OCI-LY1 (cell line): ENCODE data around the gene USP10.

Source experiments
- H2AFZ ChIP-seq: fragments of 200-600 bp; sonication (generic), shearing (Covaris generic); 2 replicates; pipeline ENCODE4 v1.6.0; 2014; ENCODE audit warnings: antibody characterized with exemption, mild to moderate bottlenecking, low read length
- H3F3A ChIP-seq: fragments of 200-600 bp; sonication (generic), shearing (Covaris generic); 2 replicates; pipeline ENCODE4 v1.6.0; 2014; ENCODE audit warnings: mild to moderate bottlenecking, antibody characterized with exemption, low read length, moderate library complexity; ENCODE audit not compliant: insufficient read depth
- H3K27ac ChIP-seq: fragments of 200-600 bp; sonication (generic); 2 replicates; pipeline ENCODE4 v1.5.1; 2014; ENCODE audit warnings: low read length, mixed run types, mild to moderate bottlenecking, low read depth; ENCODE audit not compliant: poor library complexity, severe bottlenecking
- H3K27me3 ChIP-seq: fragments of 200-600 bp; sonication (generic); 2 replicates; pipeline ENCODE4 v1.6.0; 2014; ENCODE audit warnings: antibody characterized with exemption, mild to moderate bottlenecking, low read length, moderate library complexity; ENCODE audit not compliant: insufficient read depth
- H3K36me3 ChIP-seq: fragments of 200-600 bp; sonication (generic); 2 replicates; pipeline ENCODE4 v1.6.1; 2014; ENCODE audit warnings: mild to moderate bottlenecking, antibody characterized with exemption, low read length, moderate library complexity, mixed read lengths; ENCODE audit not compliant: insufficient read depth
- H3K4me1 ChIP-seq: fragments of 200-600 bp; sonication (generic); 2 replicates; pipeline ENCODE4 v1.5.1; 2014; ENCODE audit warnings: mild to moderate bottlenecking, low read length, moderate library complexity; ENCODE audit not compliant: insufficient read depth, severe bottlenecking
- H3K4me2 ChIP-seq: fragments of 200-600 bp; sonication (generic), shearing (Covaris generic); 2 replicates; pipeline ENCODE4 v1.6.1; 2014; ENCODE audit warnings: low read length
- H3K4me3 ChIP-seq: fragments of 200-600 bp; sonication (generic); 2 replicates; pipeline ENCODE4 v1.5.1; 2014; ENCODE audit warnings: low read length, low read depth, mild to moderate bottlenecking, mixed read lengths; ENCODE audit not compliant: poor library complexity, severe bottlenecking
- H3K79me2 ChIP-seq: fragments of 200-600 bp; shearing (Covaris generic); 2 replicates; pipeline ENCODE4 v1.6.1; 2016; ENCODE audit warnings: mixed run types, low read length, mixed read lengths; ENCODE audit not compliant: insufficient read depth
- H3K9ac ChIP-seq: fragments of 200-600 bp; sonication (generic), shearing (Covaris generic); 2 replicates; pipeline ENCODE4 v1.6.1; 2014; ENCODE audit warnings: mild to moderate bottlenecking, low read length, mixed read lengths
- H3K9me2 ChIP-seq: fragments of 200-600 bp; sonication (generic), shearing (Covaris generic); 2 replicates; pipeline ENCODE4 v1.6.1; 2014; ENCODE audit warnings: low read depth, mild to moderate bottlenecking, low read length, mixed read lengths
- H3K9me3 ChIP-seq: fragments of 200-600 bp; shearing (Covaris generic); 2 replicates; pipeline ENCODE4 v1.6.1; 2014; ENCODE audit warnings: low read length, mixed read lengths
- H4K20me1 ChIP-seq: fragments of 200-600 bp; sonication (generic), shearing (Covaris generic); 2 replicates; pipeline ENCODE4 v1.6.0; 2016; ENCODE audit warnings: mild to moderate bottlenecking, low read length; ENCODE audit not compliant: insufficient read depth
- EZH2 ChIP-seq: fragments of 200-600 bp; sonication (generic), shearing (Covaris generic); IDR thresholded peaks from 2 replicates; pipeline ENCODE4 v1.8.0; 2017; ENCODE audit warnings: borderline replicate concordance, mixed run types, mild to moderate bottlenecking, antibody characterized with exemption, low read length, moderate library complexity, mixed read lengths
- TF ChIP-seq, protein P1 (sequence below): fragments of 200-600 bp; sonication (generic), shearing (Covaris generic); IDR thresholded peaks from 2 replicates; pipeline ENCODE4 v1.5.1; 2017; ENCODE audit warnings: mild to moderate bottlenecking, antibody characterized with exemption, low read length, moderate library complexity, mixed read lengths

The USP10 gene

DNA sequence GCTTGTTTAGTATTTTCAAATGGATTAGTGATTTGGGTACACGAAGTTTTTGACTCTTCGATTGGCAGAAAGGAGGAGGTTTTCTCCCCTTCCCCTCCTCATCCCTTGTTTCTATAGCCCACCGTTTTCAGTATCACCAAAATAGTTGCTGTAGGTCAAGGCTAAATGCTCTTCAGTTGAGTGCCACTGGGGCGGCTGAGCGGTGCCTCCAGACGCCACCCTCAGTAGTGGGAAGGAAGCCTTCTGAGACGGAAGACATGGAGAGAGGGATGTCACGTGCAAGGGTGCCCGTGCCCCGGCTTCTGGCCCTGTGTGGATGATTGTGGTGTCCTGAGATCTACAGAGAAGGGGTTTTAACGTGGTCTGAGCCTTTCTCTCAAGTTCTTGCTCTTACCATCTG, 80.3 kb downstream of the USP10 start:
- H3K9me2 ChIP-seq = no peaks in the 10 kb centered on the region
- H2AFZ ChIP-seq = no peak overlapping the region
- H3K27me3 ChIP-seq = no peaks in the 10 kb centered on the region
- peaks cover 55% of the 10 kb centered on the region for H3K36me3 ChIP-seq
- H3K79me2 ChIP-seq = no peaks in the 10 kb centered on the region
- H3K4me1 ChIP-seq = no peaks in the 10 kb centered on the region
- H3K4me3 ChIP-seq = no peak overlapping the region
- TF ChIP-seq EZH2 = no peak
- TF ChIP-seq, protein P1, sequence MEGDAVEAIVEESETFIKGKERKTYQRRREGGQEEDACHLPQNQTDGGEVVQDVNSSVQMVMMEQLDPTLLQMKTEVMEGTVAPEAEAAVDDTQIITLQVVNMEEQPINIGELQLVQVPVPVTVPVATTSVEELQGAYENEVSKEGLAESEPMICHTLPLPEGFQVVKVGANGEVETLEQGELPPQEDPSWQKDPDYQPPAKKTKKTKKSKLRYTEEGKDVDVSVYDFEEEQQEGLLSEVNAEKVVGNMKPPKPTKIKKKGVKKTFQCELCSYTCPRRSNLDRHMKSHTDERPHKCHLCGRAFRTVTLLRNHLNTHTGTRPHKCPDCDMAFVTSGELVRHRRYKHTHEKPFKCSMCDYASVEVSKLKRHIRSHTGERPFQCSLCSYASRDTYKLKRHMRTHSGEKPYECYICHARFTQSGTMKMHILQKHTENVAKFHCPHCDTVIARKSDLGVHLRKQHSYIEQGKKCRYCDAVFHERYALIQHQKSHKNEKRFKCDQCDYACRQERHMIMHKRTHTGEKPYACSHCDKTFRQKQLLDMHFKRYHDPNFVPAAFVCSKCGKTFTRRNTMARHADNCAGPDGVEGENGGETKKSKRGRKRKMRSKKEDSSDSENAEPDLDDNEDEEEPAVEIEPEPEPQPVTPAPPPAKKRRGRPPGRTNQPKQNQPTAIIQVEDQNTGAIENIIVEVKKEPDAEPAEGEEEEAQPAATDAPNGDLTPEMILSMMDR = no peak
- H3K9me3 ChIP-seq = no peaks in the 10 kb centered on the region
- H3K9ac ChIP-seq = no peak overlapping the region
- no peaks in the 10 kb centered on the region for H3F3A ChIP-seq
- no peaks in the 10 kb centered on the region for H4K20me1 ChIP-seq
- H3K27ac ChIP-seq = no peak overlapping the region
- no peak overlapping the region for H3K4me2 ChIP-seq

DNA sequence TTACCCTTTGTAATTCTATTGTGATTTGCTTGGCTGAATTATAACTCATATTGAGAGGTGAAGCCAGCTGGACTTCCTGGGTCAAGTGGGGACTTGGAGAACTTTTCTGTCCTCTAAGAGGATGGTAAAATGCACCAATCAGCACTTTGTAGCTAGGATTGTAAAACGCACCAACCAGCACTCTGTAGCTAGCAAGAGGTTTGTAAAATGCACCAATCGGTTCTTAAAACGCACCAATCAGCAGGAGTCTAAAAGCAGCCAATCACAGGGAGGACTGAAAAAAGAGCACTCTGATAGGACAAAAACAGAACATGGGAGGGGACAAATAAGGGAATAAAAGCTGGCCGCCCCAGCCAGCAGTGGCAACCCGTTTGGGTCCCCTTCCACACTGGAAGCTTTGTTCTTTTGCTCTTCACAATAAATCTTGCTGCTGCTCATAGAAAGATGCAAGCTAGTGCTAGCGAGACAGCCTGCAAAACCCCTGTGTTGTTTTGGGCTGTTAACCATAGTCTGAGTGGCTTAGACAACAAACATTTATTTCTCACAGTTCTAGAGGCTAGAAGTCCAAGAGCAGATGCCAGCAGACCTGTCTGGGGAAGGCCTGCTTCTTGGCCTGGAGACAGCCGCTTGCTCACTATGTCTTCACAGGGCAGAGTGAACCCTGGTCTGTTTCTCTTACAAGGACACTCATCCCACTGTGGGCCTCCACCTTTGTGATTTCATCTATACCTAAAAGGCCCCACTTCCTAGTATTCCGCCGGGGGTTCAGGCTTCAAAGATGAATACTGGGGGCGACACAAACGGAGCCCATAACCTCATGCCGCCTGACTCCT, 81.0 kb downstream of the USP10 start:
- Histone ChIP-seq H3K9me3 (no peaks in the 10 kb centered on the region), H3K4me2 (no peak overlapping the region), H3K27ac (no peak overlapping the region), H4K20me1 (no peaks in the 10 kb centered on the region), H3K4me3 (no peak overlapping the region), H2AFZ (no peak overlapping the region), H3K9ac (no peak overlapping the region), H3K4me1 (no peaks in the 10 kb centered on the region), H3K9me2 (no peaks in the 10 kb centered on the region), H3K27me3 (no peaks in the 10 kb centered on the region), H3K79me2 (no peaks in the 10 kb centered on the region), H3K36me3 (peaks cover 48% of the 10 kb centered on the region), H3F3A (no peaks in the 10 kb centered on the region)
- TF ChIP-seq, protein P1 = no peak
- no peak for TF ChIP-seq EZH2

DNA sequence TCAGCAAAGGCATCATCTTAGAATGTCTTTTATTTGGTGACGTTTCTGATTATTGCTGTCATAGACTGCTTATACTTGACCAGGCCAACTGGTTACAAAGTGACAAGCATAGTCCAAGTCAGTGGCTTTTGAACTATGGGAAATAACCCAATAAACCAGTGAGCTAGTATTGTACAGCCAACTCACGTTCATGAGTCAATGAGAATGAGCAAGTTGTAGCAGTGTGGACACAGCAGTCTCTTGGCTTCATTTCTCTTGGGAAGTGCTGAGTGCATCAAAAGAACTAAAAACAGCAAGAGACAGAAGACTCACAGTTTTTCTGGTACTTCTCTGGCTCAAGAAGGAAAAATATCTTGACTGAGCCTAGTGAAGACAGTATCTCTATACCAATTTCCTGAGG, 83.0 kb downstream of the USP10 start:
- Histone ChIP-seq H3K79me2 (no peaks in the 10 kb centered on the region), H3K36me3 (peaks cover 27% of the 10 kb centered on the region), H3K4me1 (no peaks in the 10 kb centered on the region), H2AFZ (no peak overlapping the region), H4K20me1 (no peaks in the 10 kb centered on the region), H3K27me3 (no peaks in the 10 kb centered on the region), H3K9me3 (no peaks in the 10 kb centered on the region), H3F3A (no peaks in the 10 kb centered on the region), H3K9me2 (no peaks in the 10 kb centered on the region), H3K4me2 (no peak overlapping the region), H3K9ac (no peak overlapping the region), H3K27ac (no peak overlapping the region), H3K4me3 (no peak overlapping the region)
- no peak for TF ChIP-seq EZH2
- TF ChIP-seq, protein P1 = no peak
